NCI-H1436 (cell line): Measurements from ENCODE around the gene LRRN2.
"Not testable (repeated sequence)": the region's sequence is repeated elsewhere in the genome, so short reads cannot be mapped to it uniquely, and the experiment has no call there.

ENCODE experiments used
- DNase-seq: peaks from one replicate; lab custom pipeline; 2025; lab: John Stamatoyannopoulos, UW

LRRN2 gene

GRCh38 chr1:204692325-204692840, 6.8 kb upstream of the LRRN2 start:
- DNase-seq: peak; percentile 13

- not testable (repeated sequence) for DNase-seq
These were observed 5.8 kb upstream of the LRRN2 start for GRCh38 chr1:204691328-204691730.

- no peak for DNase-seq
These were observed 3.2 kb upstream of the LRRN2 start for GRCh38 chr1:204688776-204689175.

- no peak for DNase-seq
These were observed 2.5 kb upstream of the LRRN2 start for GRCh38 chr1:204688007-204688406.

GRCh38 chr1:204684571-204685235, 835 bp downstream of the LRRN2 start:
- no peak for DNase-seq

- no peak for DNase-seq
These were observed 1.4 kb downstream of the LRRN2 start for GRCh38 chr1:204684206-204684570.

- no peak for DNase-seq
These were observed 2.0 kb downstream of the LRRN2 start for GRCh38 chr1:204683284-204684205.

- no peak for DNase-seq
These were observed 5.1 kb downstream of the LRRN2 start for GRCh38 chr1:204680461-204680860.

GRCh38 chr1:204680051-204680450, 5.5 kb downstream of the LRRN2 start:
- DNase-seq: peak; percentile 59

- DNase-seq: no peak
These were observed 6.6 kb downstream of the LRRN2 start for GRCh38 chr1:204678721-204679475.

- no peak for DNase-seq
These were observed 7.7 kb downstream of the LRRN2 start for GRCh38 chr1:204677864-204678263.

- DNase-seq: no peak
These were observed 9.5 kb downstream of the LRRN2 start for GRCh38 chr1:204676043-204676442.

GRCh38 chr1:204673909-204674649, 11.5 kb downstream of the LRRN2 start:
- DNase-seq: peak; percentile 82

- no peak for DNase-seq
These were observed 12.3 kb downstream of the LRRN2 start for GRCh38 chr1:204673209-204673608.

- no peak for DNase-seq
These were observed 12.9 kb downstream of the LRRN2 start for GRCh38 chr1:204672482-204673121.

GRCh38 chr1:204672069-204672468, 13.5 kb downstream of the LRRN2 start:
- no peak for DNase-seq

- no peak for DNase-seq
These were observed 15.2 kb downstream of the LRRN2 start for GRCh38 chr1:204670152-204670927.

GRCh38 chr1:204669579-204669978, 16.0 kb downstream of the LRRN2 start:
- no peak for DNase-seq

- DNase-seq: no peak
These were observed 21.2 kb downstream of the LRRN2 start for GRCh38 chr1:204664384-204664651.

GRCh38 chr1:204663644-204664383, 21.7 kb downstream of the LRRN2 start:
- no peak for DNase-seq
